Suprapubic skin (tissue), 4 donors: ENCODE measurements around the gene NFU1. TPM values are rescaled to one million over a fixed set of nuclear protein-coding genes. Genes with fewer than 3 reads are reported as not detected.

Source experiments
- DNase-seq, 2 donors: peaks; one replicate each; pipeline ENCODE4 v3.0.0-alpha.2; 2019; ENCODE audit warnings: low spot score in 2 of 2
- H3K27ac ChIP-seq: fragments of 200-600 bp; sonication (generic); one replicate; pipeline ENCODE4 v1.5.1; 2019
- H3K27me3 ChIP-seq: fragments of 200-600 bp; sonication (generic); one replicate; pipeline ENCODE4 v1.5.1; 2019
- H3K36me3 ChIP-seq: fragments of 200-600 bp; sonication (generic); one replicate; pipeline ENCODE4 v1.5.1; 2019
- H3K4me1 ChIP-seq: fragments of 200-600 bp; sonication (generic); one replicate; pipeline ENCODE4 v1.5.1; 2019
- H3K4me3 ChIP-seq: fragments of 200-600 bp; sonication (generic); one replicate; pipeline ENCODE4 v1.5.1; 2019; ENCODE audit warnings: mild to moderate bottlenecking
- H3K9me3 ChIP-seq: fragments of 200-600 bp; sonication (generic); one replicate; pipeline ENCODE4 v1.5.1; 2019
- EP300 ChIP-seq: sonication (generic); formaldehyde crosslinking; IDR thresholded peaks from one replicate; pipeline ENCODE4 v1.6.1; 2017; ENCODE audit warnings: antibody characterized with exemption
- POLR2A ChIP-seq, 2 donors: fragments of 450-650 bp; IDR thresholded peaks; one replicate each; pipeline ENCODE4 v1.6.1; 2017; ENCODE audit warnings: antibody characterized with exemption in 2 of 2, mild to moderate bottlenecking in 2 of 2, moderate library complexity in 2 of 2
- POLR2AphosphoS5 ChIP-seq, 3 donors: sonication (generic); formaldehyde crosslinking; IDR thresholded peaks; one replicate each; pipeline ENCODE4 v1.6.1; 2017; ENCODE audit warnings: antibody characterized with exemption in 3 of 3
- WGBS: methylation state at CpG from one replicate; pipeline ENCODE4 v1.1.5; 2018; 5-methylcytosine and 5-hydroxymethylcytosine counted together
- total RNA-seq, 4 donors: library from RNA; depleted of rRNA; stranded (reverse); fragments of >200 nt; gene quantifications; one replicate each; pipeline ENCODE4 v1.1.0, GENCODE V29; 2016
- TF ChIP-seq, protein P1 (sequence below), 2 donors: fragments of 200-600 bp in 1 of 2; fragments of 450-650 bp in 1 of 2; sonication (generic) in 1 of 2; IDR thresholded peaks; one replicate each; pipeline ENCODE4 v1.5.1; 2016 to 2019; ENCODE audit warnings: antibody characterized with exemption in 2 of 2, mild to moderate bottlenecking in 1 of 2, moderate library complexity in 1 of 2

The NFU1 gene
- total RNA-seq, 4 donors from 2014 or later = 18.0 to 27.8 (median 22.8) TPM

DNA sequence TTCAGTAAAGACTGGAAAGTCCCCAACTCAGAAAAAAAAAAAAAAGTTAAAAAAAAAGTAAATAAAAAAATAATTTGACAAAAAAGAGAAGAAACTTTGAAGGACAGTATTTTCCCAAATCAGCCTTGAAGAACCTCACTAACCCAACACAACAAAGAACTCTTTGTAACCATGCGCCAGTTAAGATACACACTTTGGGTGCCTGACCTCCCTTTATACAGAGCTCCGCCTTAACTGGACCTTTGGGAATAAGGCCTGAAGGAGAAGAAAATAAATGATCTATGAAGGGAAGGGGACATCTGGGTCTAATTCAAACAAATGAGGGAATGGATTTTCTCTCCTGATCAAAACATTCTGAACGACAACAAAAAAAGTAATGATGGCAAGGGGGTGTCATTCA is 48.0 kb downstream of the NFU1 start:
- DNase-seq = no peak
- no peak for TF ChIP-seq POLR2A (IDR thresholded peaks at IDR 0.05)
- TF ChIP-seq EP300 = no peak
- TF ChIP-seq POLR2AphosphoS5 (IDR thresholded peaks at IDR 0.05) = no peak
- Histone ChIP-seq H3K4me1 (peaks cover 26% of the 10 kb centered on the region), H3K27me3 (no peaks in the 10 kb centered on the region), H3K4me3 (no peak overlapping the region), H3K27ac (no peak overlapping the region), H3K36me3 (peaks cover 1% of the 10 kb centered on the region), H3K9me3 (no peaks in the 10 kb centered on the region)
- WGBS = 70% methylated on average over 3 of the region's 3 CpGs

DNA sequence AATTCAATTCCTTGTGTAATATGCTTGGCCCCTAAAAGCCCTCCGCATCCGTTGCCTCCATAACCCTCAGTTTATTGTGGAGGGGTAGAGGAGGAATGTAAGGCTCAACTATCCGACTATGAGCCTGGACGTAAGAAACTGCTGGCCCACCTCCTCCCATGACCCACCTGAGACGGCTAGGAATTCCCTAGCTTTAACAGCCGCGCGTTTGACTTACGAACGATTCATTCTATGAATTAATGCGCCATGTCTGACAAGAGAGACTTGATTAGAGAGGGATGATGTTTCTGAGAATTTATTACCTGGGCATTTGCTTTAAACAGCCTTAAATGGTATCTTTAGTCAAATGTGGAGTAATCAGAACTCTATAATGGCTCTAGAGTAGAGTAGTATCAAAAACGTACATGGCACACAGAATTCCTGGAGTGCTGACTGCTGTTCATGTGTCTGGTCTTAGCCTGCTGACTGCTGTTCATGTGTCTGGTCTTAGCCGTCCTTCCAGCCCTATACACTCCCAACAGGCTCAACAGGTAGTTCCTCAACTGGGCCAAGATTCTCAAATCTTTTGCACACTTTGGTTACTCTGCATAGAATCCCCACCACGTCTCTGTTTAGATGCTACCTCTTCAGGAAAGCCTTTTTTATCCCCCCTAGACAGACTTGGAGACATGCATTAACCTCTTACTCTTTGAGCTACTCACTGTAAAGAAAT is 49.3 kb downstream of the NFU1 start:
- Histone ChIP-seq H3K27me3 (no peaks in the 10 kb centered on the region), H3K4me1 (peaks cover 31% of the 10 kb centered on the region), H3K36me3 (no peaks in the 10 kb centered on the region), H3K27ac (peak overlapping the region; percentile 87), H3K9me3 (no peaks in the 10 kb centered on the region), H3K4me3 (peak overlapping the region; percentile 97)
- TF ChIP-seq, protein P1, sequence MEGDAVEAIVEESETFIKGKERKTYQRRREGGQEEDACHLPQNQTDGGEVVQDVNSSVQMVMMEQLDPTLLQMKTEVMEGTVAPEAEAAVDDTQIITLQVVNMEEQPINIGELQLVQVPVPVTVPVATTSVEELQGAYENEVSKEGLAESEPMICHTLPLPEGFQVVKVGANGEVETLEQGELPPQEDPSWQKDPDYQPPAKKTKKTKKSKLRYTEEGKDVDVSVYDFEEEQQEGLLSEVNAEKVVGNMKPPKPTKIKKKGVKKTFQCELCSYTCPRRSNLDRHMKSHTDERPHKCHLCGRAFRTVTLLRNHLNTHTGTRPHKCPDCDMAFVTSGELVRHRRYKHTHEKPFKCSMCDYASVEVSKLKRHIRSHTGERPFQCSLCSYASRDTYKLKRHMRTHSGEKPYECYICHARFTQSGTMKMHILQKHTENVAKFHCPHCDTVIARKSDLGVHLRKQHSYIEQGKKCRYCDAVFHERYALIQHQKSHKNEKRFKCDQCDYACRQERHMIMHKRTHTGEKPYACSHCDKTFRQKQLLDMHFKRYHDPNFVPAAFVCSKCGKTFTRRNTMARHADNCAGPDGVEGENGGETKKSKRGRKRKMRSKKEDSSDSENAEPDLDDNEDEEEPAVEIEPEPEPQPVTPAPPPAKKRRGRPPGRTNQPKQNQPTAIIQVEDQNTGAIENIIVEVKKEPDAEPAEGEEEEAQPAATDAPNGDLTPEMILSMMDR (IDR thresholded peaks at IDR 0.05) = no peak
- TF ChIP-seq EP300 (no peak), POLR2A (IDR thresholded peaks at IDR 0.05) (no peak), POLR2AphosphoS5 (IDR thresholded peaks at IDR 0.05) (no peak)
- 70% methylated on average over 14 of the region's 14 CpGs for WGBS
- DNase-seq = no peak

DNA sequence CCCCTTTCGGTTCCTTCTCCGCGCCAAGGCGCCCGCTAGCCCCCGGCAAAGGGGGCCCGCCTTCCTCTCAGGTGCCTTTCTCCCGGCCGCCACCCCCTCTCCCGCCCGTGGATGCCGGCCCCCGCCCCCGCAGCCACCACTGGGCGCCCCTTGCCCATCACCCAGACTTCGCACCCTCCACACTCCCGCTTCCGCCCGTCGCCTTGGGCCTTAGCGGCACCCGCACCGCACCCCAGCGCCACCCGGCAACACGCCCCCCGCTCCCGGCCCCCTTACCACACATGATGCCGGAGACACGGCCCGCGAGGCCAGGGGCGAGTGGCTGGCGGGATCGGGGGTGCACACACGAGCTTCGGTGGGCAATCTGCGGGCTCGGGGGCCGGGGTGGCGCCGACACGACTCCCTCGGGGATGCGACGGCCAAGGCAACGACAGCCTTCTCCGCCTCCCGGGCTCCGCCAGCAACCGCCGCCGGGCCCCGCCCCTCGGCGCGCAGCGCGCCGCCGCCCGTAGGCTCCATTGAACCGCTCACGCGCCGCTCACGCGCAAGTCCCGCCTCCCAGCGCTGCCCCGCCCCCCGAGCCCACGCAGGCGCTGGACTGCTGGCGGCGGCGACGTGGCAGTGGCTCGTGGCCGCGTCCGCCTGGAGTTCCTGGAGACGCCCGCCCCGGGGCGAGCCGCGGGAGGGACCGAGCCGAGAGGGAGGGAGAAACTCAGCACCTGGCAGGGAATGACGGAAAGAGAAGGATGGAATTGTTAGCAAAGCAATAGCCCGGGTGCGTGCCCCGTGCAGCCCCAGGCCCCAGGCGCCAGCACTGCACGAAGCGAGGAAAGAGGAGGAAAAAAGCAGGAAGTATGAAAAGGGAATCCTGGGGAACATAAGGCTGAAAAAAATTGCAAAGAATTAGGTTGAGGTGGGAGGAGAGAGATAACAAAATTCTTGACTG is 50.2 kb downstream of the NFU1 start, which contains the start of gene GFPT1:
Gene GFPT1, minus strand, starts transcription at position 439 of the 946 bp plus-strand sequence. Its CDS starts 156 bp downstream, at position 283.
- DNase-seq = peak; percentile 94 to 95
- H3K27ac ChIP-seq = peak within 1 kb of the TSS; percentile 87
- peaks cover 31% of the 10 kb centered on the region for H3K4me1 ChIP-seq

DNA sequence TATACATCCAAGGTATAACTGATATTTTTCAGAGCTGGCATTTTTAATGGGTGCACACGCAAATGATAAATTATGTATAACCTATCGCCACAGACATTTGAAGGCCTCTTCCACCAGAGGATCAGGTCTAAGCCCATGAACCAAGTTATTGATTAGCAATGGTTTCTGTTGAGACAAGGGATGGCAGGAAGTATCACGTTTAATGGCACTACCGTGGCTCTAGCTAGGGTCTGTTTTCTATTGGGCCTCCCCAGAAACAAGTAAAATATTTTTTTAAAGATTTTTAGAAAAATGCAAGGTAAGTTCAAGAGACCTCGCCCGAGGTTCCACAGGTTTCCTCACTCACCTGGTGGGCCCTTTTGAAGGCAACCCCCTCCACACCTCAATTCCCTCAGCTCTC is 50.9 kb downstream of the NFU1 start:
- TF ChIP-seq POLR2AphosphoS5 (IDR thresholded peaks at IDR 0.05) = no peak
- TF ChIP-seq, protein P1 (IDR thresholded peaks at IDR 0.05) = no peak
- no peak for TF ChIP-seq EP300
- no peak for TF ChIP-seq POLR2A (IDR thresholded peaks at IDR 0.05)
- Histone ChIP-seq H3K4me3 (peak overlapping the region; percentile 97), H3K27ac (peak overlapping the region; percentile 87), H3K27me3 (no peaks in the 10 kb centered on the region), H3K36me3 (no peaks in the 10 kb centered on the region), H3K4me1 (peaks cover 36% of the 10 kb centered on the region), H3K9me3 (no peaks in the 10 kb centered on the region)
- 0% methylated on average over 6 of the region's 6 CpGs for WGBS
- no peak for DNase-seq

More for the DNA sequence above, 50.2 kb downstream of the NFU1 start, which contains the start of gene GFPT1:
- WGBS = 1% methylated on average over 40 of the region's 97 CpGs
- TF ChIP-seq, protein P1 (IDR thresholded peaks at IDR 0.05) = no peak
- TF ChIP-seq POLR2A (IDR thresholded peaks at IDR 0.05) (peak in 1 of 2 donors; percentile 75), POLR2AphosphoS5 (IDR thresholded peaks at IDR 0.05) (peak in 2 of 3 donors; percentile 27 to 57)
- no peaks in the 10 kb centered on the region for H3K27me3 ChIP-seq
- H3K36me3 ChIP-seq = no peaks in the 10 kb centered on the region
- H3K4me3 ChIP-seq = peak within 1 kb of the TSS; percentile 97
- no peaks in the 10 kb centered on the region for H3K9me3 ChIP-seq

DNA sequence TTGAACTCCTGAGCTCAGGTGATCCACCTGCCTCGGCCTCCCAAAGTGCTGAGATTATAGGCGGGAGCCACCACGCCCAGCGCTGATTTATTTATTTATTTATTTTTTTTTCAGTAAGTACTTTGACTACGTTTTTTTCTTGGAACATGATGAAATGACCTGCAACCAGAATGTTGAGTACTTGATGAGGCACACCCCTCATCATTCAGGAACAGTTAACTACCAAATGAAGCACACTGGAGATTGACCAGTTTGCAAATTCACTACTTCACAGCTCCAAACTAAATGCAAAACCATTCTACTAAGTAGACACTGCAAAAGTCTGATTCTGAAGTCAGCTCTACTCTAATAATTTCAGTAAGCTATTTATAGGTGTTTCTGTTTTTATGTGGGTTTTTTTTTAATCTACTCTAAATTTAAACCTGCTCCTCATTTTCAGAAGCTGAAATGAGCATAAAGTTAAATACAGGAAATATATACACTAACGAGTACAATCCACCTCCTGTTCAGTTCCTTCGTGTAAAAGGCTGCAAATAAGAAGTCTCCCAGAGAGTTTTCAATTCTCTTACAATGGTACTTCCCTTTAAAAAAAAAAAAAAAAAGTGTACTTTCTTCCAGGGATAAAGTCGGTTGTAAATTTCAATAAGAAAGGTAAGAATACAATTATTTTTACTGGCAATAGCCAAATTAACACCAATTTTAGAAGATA is 51.6 kb downstream of the NFU1 start:
- WGBS = 45% methylated on average over 8 of the region's 8 CpGs
- Histone ChIP-seq H3K27me3 (no peaks in the 10 kb centered on the region), H3K36me3 (no peaks in the 10 kb centered on the region), H3K27ac (no peak overlapping the region), H3K4me3 (peak overlapping the region; percentile 97), H3K4me1 (peaks cover 40% of the 10 kb centered on the region), H3K9me3 (no peaks in the 10 kb centered on the region)
- no peak for DNase-seq
- no peak for TF ChIP-seq EP300
- no peak for TF ChIP-seq POLR2A (IDR thresholded peaks at IDR 0.05)
- TF ChIP-seq POLR2AphosphoS5 (IDR thresholded peaks at IDR 0.05) = no peak
- TF ChIP-seq, protein P1 (IDR thresholded peaks at IDR 0.05) = no peak
